Esophagus squamous epithelium (tissue), 5 donors: ENCODE data around the gene NHSL2. TPM values are rescaled to one million over a fixed set of nuclear protein-coding genes. Genes with fewer than 3 reads are reported as not detected.
A peak's percentile ranks its signal among the peaks of the same experiment; 100 is the strongest.

ENCODE experiments used
- DNase-seq: peaks from one replicate; lab custom pipeline; 2025; lab: John Stamatoyannopoulos, UW
- H3K27ac ChIP-seq, 4 donors: fragments of 200-600 bp; sonication (generic); one replicate each; pipeline ENCODE4 v1.5.1; 2016 to 2019; ENCODE audit warnings: mild to moderate bottlenecking in 1 of 4
- H3K27me3 ChIP-seq, 4 donors: fragments of 200-600 bp; sonication (generic); 1 replicate in 3 of 4; 2 replicates in 1 of 4; pipeline versions ENCODE4 v1.5.1 to v1.6.0; 2017 to 2021; ENCODE audit warnings: antibody characterized with exemption in 1 of 4
- H3K36me3 ChIP-seq, 3 donors: fragments of 200-600 bp; sonication (generic); one replicate each; pipeline ENCODE4 v1.5.1; 2016 to 2019
- H3K4me1 ChIP-seq, 3 donors: fragments of 200-600 bp; sonication (generic); one replicate each; pipeline ENCODE4 v1.5.1; 2017 to 2019
- H3K4me3 ChIP-seq, 4 donors: fragments of 200-600 bp; sonication (generic); 1 replicate in 3 of 4; 2 replicates in 1 of 4; pipeline ENCODE4 v1.5.1; 2016 to 2019; ENCODE audit warnings: mild to moderate bottlenecking in 2 of 4, moderate library complexity in 1 of 4
- H3K9me3 ChIP-seq, 3 donors: fragments of 200-600 bp; sonication (generic); one replicate each; pipeline ENCODE4 v1.5.1; 2016 to 2019
- CTCF ChIP-seq, 6 experiments: fragments of 450-650 bp in 4 of 6; fragments of 200-600 bp in 2 of 6; sonication (generic) in 2 of 6; IDR thresholded peaks; one replicate each; pipeline ENCODE4 v1.5.1; 2016 to 2019; ENCODE audit warnings: antibody characterized with exemption in 6 of 6, mild to moderate bottlenecking in 4 of 6, moderate library complexity in 4 of 6
- POLR2A ChIP-seq, 4 donors: fragments of 450-650 bp; IDR thresholded peaks; one replicate each; pipeline ENCODE4 v1.6.1; 2017; ENCODE audit warnings: antibody characterized with exemption in 4 of 4, mild to moderate bottlenecking in 4 of 4, moderate library complexity in 3 of 4
- WGBS, 2 donors: methylation state at CpG; one replicate each; pipeline ENCODE4 v1.1.5; 2018; 5-methylcytosine and 5-hydroxymethylcytosine counted together
- intact Hi-C: fragments of 100-400 bp; cut with DNase I; formaldehyde crosslinking; loops from one replicate; pipeline ENCODE4 v1.15.0; 2022
- total RNA-seq, 4 donors: library from RNA; depleted of rRNA; stranded (reverse); fragments of >200 nt; gene quantifications; one replicate each; pipeline ENCODE4 v1.1.0, GENCODE V29; 2016
- donor health status: DM: yes; HTN: yes; CAD: no.

The NHSL2 gene
- total RNA-seq, 4 donors from 2014 or later: 0.23 to 7.1 (median 1.6) TPM

DNA sequence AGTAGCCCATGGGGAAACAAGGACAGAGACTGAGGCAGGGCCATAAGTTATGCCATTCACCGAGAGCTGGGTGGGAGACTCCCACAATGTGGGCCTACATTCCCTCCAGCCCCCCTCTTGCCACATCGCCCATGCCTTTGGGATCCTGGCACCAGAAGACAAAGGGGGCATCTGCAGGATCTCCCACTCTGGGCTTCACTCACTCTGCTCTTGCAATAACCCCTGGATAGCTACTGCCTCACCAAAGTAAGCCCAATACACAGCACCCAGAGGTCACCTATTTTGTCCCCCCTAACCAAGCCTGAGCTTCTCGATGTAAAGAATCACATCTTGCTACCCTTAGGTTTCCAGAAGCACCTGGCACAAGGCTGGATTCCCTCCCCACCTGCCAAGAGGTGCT lies 221.8 kb downstream of the NHSL2 start:
- Histone ChIP-seq H3K27ac (peak overlapping the region in 3 of 4 donors; percentile 20 to 89 (median 85)), H3K4me3 (peak overlapping the region in 3 of 4 donors; percentile 41 to 70 (median 52)), H3K9me3 (no peaks in the 10 kb centered on the region), H3K4me1 (peaks cover 0 to 38% (median 0%) of the 10 kb centered on the region in 3 donors), H3K27me3 (peaks cover 0 to 26% (median 3%) of the 10 kb centered on the region in 4 donors), H3K36me3 (no peaks in the 10 kb centered on the region)
- no peak for TF ChIP-seq POLR2A (IDR thresholded peaks at IDR 0.05)
- no peak for TF ChIP-seq CTCF (IDR thresholded peaks at IDR 0.05)
- DNase-seq: no peak
- intact Hi-C loops: no loop called here
- WGBS, 2 donors: 38 to 72% methylated on average over 1 to 2 of the region's 3 CpGs

DNA sequence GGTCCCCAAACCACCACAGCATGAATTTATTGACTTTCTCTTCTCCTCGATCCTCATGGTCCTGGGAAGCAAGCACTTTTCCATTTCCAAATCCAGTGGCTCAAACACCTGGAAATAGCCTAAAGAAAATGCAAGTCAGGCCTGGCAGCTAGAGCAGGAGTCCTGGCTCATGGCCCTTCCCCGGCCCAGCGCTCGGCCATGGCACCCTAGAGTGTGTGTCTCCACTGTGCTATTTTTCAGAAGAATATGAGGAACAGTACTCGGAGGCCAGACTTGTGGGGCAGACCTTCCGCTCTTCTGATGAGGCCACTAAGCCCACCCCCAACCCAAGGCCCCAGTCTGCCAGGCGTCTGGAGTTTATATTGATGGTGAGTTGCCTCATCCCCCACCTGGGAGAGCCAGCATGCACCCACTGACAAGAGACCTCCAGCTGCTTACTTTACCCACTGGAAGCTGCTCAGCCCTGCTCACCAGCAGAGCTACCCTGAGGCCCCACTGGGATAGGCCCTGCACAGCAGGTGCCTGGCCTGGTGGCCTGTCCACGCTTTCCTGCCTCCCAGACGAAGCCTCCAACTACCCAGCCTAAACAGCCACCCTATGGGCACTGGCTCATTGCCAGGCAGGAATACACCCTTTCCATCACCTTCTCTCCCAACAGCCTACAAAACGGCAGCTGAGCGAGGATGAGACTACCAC lies 223.4 kb downstream of the NHSL2 start:
- TF ChIP-seq CTCF (IDR thresholded peaks at IDR 0.05) (no peak), POLR2A (IDR thresholded peaks at IDR 0.05) (no peak)
- H3K27ac ChIP-seq: no peak overlapping the region
- H3K9me3 ChIP-seq: no peaks in the 10 kb centered on the region
- peaks cover 0 to 23% (median 0%) of the 10 kb centered on the region in 3 donors for H3K4me1 ChIP-seq
- WGBS, 2 donors: 80 to 90% methylated on average over 2 to 3 of the region's 11 CpGs
- DNase-seq: no peak
- H3K36me3 ChIP-seq: peaks cover 0 to 3% (median 0%) of the 10 kb centered on the region in 3 donors
- H3K4me3 ChIP-seq: no peak overlapping the region
- peaks cover 0 to 26% (median 3%) of the 10 kb centered on the region in 4 donors for H3K27me3 ChIP-seq
- intact Hi-C loops: no loop called here

DNA sequence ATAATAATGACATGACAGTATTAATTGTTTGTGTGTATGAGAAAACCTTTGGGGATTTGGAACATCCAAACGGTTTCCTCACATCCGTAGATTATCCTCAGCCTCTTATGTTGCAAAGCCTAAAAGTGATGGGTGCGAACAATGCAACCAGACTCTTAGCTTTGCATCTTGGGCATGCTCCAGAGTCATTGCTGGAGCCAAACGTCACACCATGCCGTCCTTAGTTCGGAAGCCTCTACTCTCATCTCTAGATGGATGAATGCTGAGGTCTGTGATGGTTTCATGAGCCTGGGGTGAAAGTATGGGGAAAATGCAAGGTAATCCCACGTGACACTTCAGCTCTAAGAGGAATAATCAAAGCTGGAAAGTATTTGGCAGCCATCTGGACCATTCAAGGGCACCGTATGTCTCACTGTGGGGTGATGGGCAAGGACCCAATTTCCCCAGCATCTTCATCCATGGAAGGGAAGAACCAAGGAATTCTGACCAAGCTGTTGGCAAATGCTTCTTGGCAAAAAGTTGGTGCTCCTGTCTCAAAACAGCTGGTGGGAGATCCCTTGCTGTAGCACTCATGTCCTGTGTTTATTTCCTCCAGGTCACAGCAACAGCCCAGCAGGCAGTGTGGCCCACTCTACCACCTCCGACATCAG lies 227.3 kb downstream of the NHSL2 start:
- Histone ChIP-seq H3K27me3 (peaks cover 0 to 2% (median 0%) of the 10 kb centered on the region in 4 donors), H3K27ac (no peak overlapping the region), H3K9me3 (no peaks in the 10 kb centered on the region), H3K36me3 (peaks cover 0 to 6% (median 0%) of the 10 kb centered on the region in 3 donors), H3K4me3 (no peak overlapping the region), H3K4me1 (no peaks in the 10 kb centered on the region)
- whole genome bisulfite sequencing, 2 donors: 74 to 79% methylated on average over 6 to 8 of the region's 9 CpGs
- no peak for DNase-seq
- intact Hi-C loops: no loop called here
- TF ChIP-seq CTCF (IDR thresholded peaks at IDR 0.05) (no peak), POLR2A (IDR thresholded peaks at IDR 0.05) (no peak)

- H3K4me1 ChIP-seq: no peaks in the 10 kb centered on the region
- intact Hi-C loops: no loop called here
- WGBS, 2 donors: 85% methylated on average over 3 of the region's 8 CpGs; no CpG with 5 or more reads in 1 of the 2 donors
- TF ChIP-seq POLR2A (IDR thresholded peaks at IDR 0.05) (no peak), CTCF (IDR thresholded peaks at IDR 0.05) (no peak)
- H3K4me3 ChIP-seq: no peak overlapping the region
- no peak for DNase-seq
- peaks cover 0 to 2% (median 0%) of the 10 kb centered on the region in 4 donors for H3K27me3 ChIP-seq
- no peak overlapping the region for H3K27ac ChIP-seq
- H3K9me3 ChIP-seq: no peaks in the 10 kb centered on the region
- peaks cover 0 to 6% (median 0%) of the 10 kb centered on the region in 3 donors for H3K36me3 ChIP-seq
Measured at GRCh38 chrX:72139538-72139937, 228.9 kb downstream of the NHSL2 start.
